ENCODE data around the gene PKP1.

PKP1 gene

GRCh38 chr1:201304126-201304525 lies 20.8 kb downstream of the PKP1 start:
- TF ChIP-seq, protein P1, sequence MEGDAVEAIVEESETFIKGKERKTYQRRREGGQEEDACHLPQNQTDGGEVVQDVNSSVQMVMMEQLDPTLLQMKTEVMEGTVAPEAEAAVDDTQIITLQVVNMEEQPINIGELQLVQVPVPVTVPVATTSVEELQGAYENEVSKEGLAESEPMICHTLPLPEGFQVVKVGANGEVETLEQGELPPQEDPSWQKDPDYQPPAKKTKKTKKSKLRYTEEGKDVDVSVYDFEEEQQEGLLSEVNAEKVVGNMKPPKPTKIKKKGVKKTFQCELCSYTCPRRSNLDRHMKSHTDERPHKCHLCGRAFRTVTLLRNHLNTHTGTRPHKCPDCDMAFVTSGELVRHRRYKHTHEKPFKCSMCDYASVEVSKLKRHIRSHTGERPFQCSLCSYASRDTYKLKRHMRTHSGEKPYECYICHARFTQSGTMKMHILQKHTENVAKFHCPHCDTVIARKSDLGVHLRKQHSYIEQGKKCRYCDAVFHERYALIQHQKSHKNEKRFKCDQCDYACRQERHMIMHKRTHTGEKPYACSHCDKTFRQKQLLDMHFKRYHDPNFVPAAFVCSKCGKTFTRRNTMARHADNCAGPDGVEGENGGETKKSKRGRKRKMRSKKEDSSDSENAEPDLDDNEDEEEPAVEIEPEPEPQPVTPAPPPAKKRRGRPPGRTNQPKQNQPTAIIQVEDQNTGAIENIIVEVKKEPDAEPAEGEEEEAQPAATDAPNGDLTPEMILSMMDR (conservative IDR thresholded peaks at IDR 0.05; ENCODE audit: low read depth, low read length): no peak
- no peak for DNase-seq (ENCODE audit: low read depth)
- no peak overlapping the region for H3K4me3 ChIP-seq (ENCODE audit: low read length)

DNA sequence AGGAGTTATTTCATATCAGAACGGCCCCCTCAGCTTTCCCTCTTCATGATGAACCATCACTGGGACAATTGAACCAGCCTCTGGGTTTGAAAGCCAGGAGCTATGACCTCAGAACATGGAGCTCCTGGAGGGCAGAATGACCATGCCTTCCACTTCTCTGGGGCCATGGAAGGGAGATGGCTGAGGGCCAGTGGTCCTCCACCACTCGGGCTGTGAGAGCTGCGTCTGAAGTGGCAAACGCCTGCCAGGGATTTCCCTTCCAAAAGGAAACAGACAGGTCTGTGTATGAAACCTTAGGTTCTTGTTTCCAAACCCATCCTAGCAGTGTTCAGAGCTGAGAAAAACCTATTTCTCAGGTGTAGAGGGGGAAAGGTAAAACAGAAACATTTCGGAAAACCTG lies 22.5 kb downstream of the PKP1 start:
- no peak overlapping the region for H3K4me3 ChIP-seq (ENCODE audit: low read length)
- TF ChIP-seq, protein P1 (conservative IDR thresholded peaks at IDR 0.05; ENCODE audit: low read depth, low read length): no peak

DNA sequence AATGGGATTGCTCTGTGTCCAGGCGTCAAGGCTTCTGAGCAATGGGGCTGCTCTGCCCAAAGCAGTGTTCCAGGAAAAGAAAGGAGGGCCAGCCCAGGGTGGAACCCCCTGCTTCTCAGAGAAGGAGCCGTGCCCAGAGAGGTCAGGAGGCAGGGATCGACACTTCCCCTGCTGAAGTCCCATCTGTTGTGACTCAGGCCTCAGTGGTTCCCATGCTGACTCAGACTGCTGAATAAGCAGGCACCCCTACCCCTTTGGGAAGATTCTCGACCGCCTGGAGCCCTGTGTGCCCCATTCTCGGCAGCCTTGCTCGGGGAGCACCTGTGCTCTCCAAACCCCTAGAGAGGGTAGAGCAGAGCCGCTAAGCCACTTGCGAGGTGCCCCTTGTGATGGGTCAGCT lies 23.9 kb downstream of the PKP1 start:
- H3K4me3 ChIP-seq (ENCODE audit: low read length): no peak overlapping the region
- TF ChIP-seq, protein P1 (conservative IDR thresholded peaks at IDR 0.05; ENCODE audit: low read depth, low read length): no peak
- DNase-seq (ENCODE audit: low read depth): no peak

More for the DNA sequence above, 22.5 kb downstream of the PKP1 start:
- DNase-seq (ENCODE audit: low read depth): no peak

DNA sequence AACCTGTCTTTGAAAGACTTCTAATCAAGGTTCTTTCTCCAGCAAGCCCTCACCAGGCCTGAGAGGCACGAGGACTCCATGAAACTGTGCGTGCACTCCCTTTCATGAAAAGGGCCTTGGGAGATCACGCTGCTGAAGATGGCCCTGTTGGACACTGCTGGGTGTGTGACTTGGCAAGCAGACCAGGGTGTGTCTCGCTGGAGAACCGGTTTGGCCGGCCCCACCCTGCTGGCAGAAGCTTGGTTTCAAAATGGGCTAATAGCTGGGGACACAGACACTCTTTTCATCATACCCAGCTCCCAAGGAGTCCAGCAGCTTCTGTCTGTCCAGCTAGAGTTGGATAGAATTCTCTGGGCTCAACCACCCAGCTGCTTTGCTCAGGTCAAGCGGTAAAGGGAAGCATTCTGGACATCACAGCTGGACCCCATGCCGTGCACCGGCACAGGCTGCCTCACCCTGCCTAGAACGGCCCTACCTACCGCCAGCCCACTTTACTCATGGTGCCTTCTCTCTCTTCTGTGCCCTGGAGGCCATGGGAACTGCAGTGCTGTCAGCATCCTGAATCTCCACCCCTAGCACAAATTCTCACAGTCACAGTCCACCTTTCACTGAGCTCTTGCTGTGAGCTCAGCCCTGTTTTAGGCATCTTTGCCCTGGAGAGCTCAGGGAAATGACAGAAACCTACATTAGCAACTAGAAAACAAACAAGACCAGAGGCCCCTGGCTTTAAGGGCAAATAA lies 24.6 kb downstream of the PKP1 start:
- DNase-seq (ENCODE audit: low read depth): no peak
- TF ChIP-seq, protein P1 (conservative IDR thresholded peaks at IDR 0.05; ENCODE audit: low read depth, low read length): no peak
- no peak overlapping the region for H3K4me3 ChIP-seq (ENCODE audit: low read length)

DNA sequence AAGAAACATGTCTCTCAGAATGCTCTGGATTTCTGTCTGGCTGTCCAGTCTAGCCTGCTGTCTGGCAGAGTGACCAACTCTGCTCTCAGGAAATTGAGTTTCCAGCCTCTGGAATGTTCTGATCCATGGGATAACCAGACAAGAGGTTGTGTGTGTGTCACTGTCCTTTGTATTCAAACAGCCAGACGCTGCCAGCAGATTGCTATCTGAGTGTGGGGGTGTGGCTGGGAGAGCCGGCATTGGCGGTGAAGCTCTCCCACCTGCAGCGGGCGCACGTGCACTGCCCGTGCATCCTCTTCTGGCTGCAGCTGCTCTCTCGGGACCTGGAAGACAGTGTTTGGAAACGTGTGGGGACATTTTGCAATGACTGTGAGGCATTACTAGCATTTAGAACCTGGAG lies 26.1 kb downstream of the PKP1 start:
- DNase-seq (ENCODE audit: low read depth): no peak
- H3K4me3 ChIP-seq (ENCODE audit: low read length): no peak overlapping the region
- TF ChIP-seq, protein P1 (conservative IDR thresholded peaks at IDR 0.05; ENCODE audit: low read depth, low read length): no peak

DNA sequence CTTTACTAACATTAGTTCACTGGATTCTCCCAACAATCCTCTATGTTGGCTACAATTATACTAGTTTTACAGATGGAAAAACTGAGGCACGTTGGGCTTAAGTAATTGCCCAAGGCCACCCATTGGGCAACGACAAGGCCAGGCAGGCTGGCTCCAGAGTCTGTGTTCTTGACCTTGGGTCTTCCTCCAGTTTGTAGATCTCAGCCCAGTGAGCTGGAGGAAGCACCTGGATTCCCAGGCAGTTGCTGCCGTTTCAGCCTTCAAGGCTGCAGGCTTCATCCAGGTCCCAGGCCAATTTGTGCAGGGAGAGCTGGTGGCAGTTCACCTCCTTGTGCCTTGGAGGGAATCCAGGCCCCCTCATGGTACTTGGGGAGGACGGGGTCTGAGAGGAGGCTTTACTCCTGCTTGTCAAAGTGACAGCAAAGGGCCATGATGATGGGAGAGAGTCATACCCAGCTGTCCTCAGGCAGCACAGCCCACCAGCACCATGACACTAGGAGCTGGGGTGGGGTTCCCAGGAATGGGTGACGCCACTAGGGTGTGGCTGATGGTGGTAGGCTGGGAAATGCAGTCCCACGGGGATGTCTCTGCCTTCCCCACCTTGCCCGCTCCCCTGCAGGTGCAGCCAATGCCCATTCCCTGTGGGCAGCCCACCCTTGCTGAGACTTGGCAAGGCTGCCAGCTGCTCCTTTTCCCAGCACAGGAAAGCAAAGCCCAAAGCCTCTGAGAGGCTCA lies 27.1 kb downstream of the PKP1 start:
- H3K4me3 ChIP-seq (ENCODE audit: low read length): no peak overlapping the region
- DNase-seq (ENCODE audit: low read depth): no peak
- TF ChIP-seq, protein P1 (conservative IDR thresholded peaks at IDR 0.05; ENCODE audit: low read depth, low read length): no peak

DNA sequence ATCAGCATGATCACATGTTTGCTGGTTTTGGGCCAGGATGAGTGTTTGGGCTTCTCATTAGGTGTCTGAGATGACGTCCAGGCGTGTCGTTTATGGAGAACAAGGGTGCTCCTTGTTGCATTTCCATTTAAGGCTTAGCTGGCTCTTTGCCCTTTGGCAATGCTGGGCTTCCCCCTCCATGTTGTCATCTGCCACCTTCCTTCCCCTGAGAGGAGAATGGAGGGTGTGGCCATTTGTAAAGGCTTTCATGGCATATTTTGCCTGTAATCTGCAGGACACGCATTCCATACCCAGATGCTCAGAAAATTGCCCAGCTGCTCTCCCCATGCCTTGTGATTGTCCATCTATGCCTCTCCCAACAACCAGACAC lies 27.7 kb downstream of the PKP1 start:
- peak; percentile 33 for DNase-seq (ENCODE audit: low read depth)
- H3K4me3 ChIP-seq (ENCODE audit: low read length): no peak overlapping the region
- TF ChIP-seq, protein P1 (conservative IDR thresholded peaks at IDR 0.05; ENCODE audit: low read depth, low read length): no peak

All from retinal pigment epithelial cell (primary cell).